Tibial nerve (tissue), 4 donors: ENCODE data around the gene NTM. TPM values are rescaled to one million over a fixed set of nuclear protein-coding genes. Genes with fewer than 3 reads are reported as not detected.

ENCODE experiments used
- DNase-seq, 2 donors: peaks; one replicate each; pipeline ENCODE4 v3.0.0-alpha.2; 2019; ENCODE audit warnings: low spot score in 2 of 2
- H3K27ac ChIP-seq, 4 donors: fragments of 200-600 bp; sonication (generic) in 3 of 4; one replicate each; pipeline ENCODE4 v1.5.1; 2017 to 2019; ENCODE audit warnings: mild to moderate bottlenecking in 1 of 4
- H3K27me3 ChIP-seq, 2 donors: fragments of 200-600 bp; sonication (generic) in 1 of 2; one replicate each; pipeline versions ENCODE4 v1.5.1 to v1.6.0; 2017 to 2019
- H3K36me3 ChIP-seq, 3 donors: fragments of 200-600 bp; sonication (generic); one replicate each; pipeline ENCODE4 v1.5.1; 2018 to 2019
- H3K4me1 ChIP-seq, 4 donors: fragments of 200-600 bp; sonication (generic) in 3 of 4; one replicate each; pipeline ENCODE4 v1.5.1; 2017 to 2019
- H3K4me3 ChIP-seq, 4 donors: fragments of 200-600 bp; sonication (generic) in 3 of 4; one replicate each; pipeline ENCODE4 v1.5.1; 2017 to 2019; ENCODE audit warnings: mild to moderate bottlenecking in 1 of 4, moderate library complexity in 1 of 4
- H3K9me3 ChIP-seq, 4 donors: fragments of 200-600 bp; sonication (generic) in 3 of 4; one replicate each; pipeline ENCODE4 v1.5.1; 2017 to 2019
- CTCF ChIP-seq, 5 experiments: fragments of 200-600 bp in 3 of 5; fragments of 450-650 bp in 2 of 5; sonication (generic) in 3 of 5; IDR thresholded peaks; one replicate each; pipeline ENCODE4 v1.5.1; 2016 to 2019; ENCODE audit warnings: antibody characterized with exemption in 5 of 5, mild to moderate bottlenecking in 3 of 5, moderate library complexity in 2 of 5
- EP300 ChIP-seq, 2 donors: sonication (generic); formaldehyde crosslinking; IDR thresholded peaks; one replicate each; pipeline ENCODE4 v1.6.1; 2017; ENCODE audit warnings: antibody characterized with exemption in 2 of 2, mild to moderate bottlenecking in 1 of 2
- POLR2A ChIP-seq, 2 donors: fragments of 450-650 bp; IDR thresholded peaks; one replicate each; pipeline ENCODE4 v1.6.1; 2017; ENCODE audit warnings: antibody characterized with exemption in 2 of 2, mild to moderate bottlenecking in 2 of 2, moderate library complexity in 2 of 2
- WGBS, 2 donors: methylation state at CpG; one replicate each; pipeline ENCODE4 v1.1.5; 2018; 5-methylcytosine and 5-hydroxymethylcytosine counted together
- total RNA-seq, 4 donors: library from RNA; depleted of rRNA; stranded (reverse); fragments of >200 nt; gene quantifications; one replicate each; pipeline ENCODE4 v1.1.0, GENCODE V29; 2016

Gene NTM
- total RNA-seq, 4 donors from 2014 or later, result 3.7 to 11.4 (median 10.8) TPM

- Histone ChIP-seq H3K27ac (no peak overlapping the region), H3K27me3 (no peaks in the 10 kb centered on the region), H3K4me3 (no peak overlapping the region), H3K9me3 (no peaks in the 10 kb centered on the region), H3K4me1 (peaks cover 0 to 24% (median 4%) of the 10 kb centered on the region in 4 donors), H3K36me3 (no peaks in the 10 kb centered on the region)
- DNase-seq, result no peak
- TF ChIP-seq EP300 (IDR thresholded peaks at IDR 0.05) (no peak), CTCF (IDR thresholded peaks at IDR 0.05) (no peak), POLR2A (IDR thresholded peaks at IDR 0.05) (no peak)
- 85 to 87% methylated on average over 7 of the region's 7 CpGs for whole genome bisulfite sequencing, 2 donors
These were observed 528.5 kb downstream of the NTM start for GRCh38 chr11:131898949-131899348.

- no peaks in the 10 kb centered on the region for H3K9me3 ChIP-seq
- 58 to 66% methylated on average over 6 of the region's 6 CpGs for WGBS, 2 donors
- no peaks in the 10 kb centered on the region for H3K27me3 ChIP-seq
- TF ChIP-seq EP300 (IDR thresholded peaks at IDR 0.05), result no peak
- no peak for TF ChIP-seq CTCF (IDR thresholded peaks at IDR 0.05)
- TF ChIP-seq POLR2A (IDR thresholded peaks at IDR 0.05), result no peak
- H3K27ac ChIP-seq, result peak overlapping the region in 1 of 4 donors; percentile 49
- H3K36me3 ChIP-seq, result no peaks in the 10 kb centered on the region
- no peak overlapping the region for H3K4me3 ChIP-seq
- no peak for DNase-seq
- H3K4me1 ChIP-seq, result peaks cover 0 to 17% (median 0%) of the 10 kb centered on the region in 4 donors
These were observed 529.6 kb downstream of the NTM start for GRCh38 chr11:131899950-131900580.

GRCh38 chr11:131902421-131902820 is 532.0 kb downstream of the NTM start:
- Histone ChIP-seq H3K27ac (no peak overlapping the region), H3K4me1 (peaks cover 0 to 23% (median 0%) of the 10 kb centered on the region in 4 donors), H3K9me3 (no peaks in the 10 kb centered on the region), H3K27me3 (no peaks in the 10 kb centered on the region), H3K4me3 (no peak overlapping the region), H3K36me3 (no peaks in the 10 kb centered on the region)
- TF ChIP-seq CTCF (IDR thresholded peaks at IDR 0.05) (no peak), EP300 (IDR thresholded peaks at IDR 0.05) (no peak), POLR2A (IDR thresholded peaks at IDR 0.05) (no peak)
- DNase-seq, result no peak
- WGBS, 2 donors, result 52 to 68% methylated on average over 1 of the region's 1 CpG

- H3K36me3 ChIP-seq, result no peaks in the 10 kb centered on the region
- no peaks in the 10 kb centered on the region for H3K9me3 ChIP-seq
- no peak overlapping the region for H3K4me3 ChIP-seq
- no peaks in the 10 kb centered on the region for H3K27me3 ChIP-seq
- TF ChIP-seq CTCF (IDR thresholded peaks at IDR 0.05) (no peak), EP300 (IDR thresholded peaks at IDR 0.05) (no peak), POLR2A (IDR thresholded peaks at IDR 0.05) (no peak)
- 92 to 97% methylated on average over 5 of the region's 5 CpGs for WGBS, 2 donors
- peaks cover 0 to 23% (median 0%) of the 10 kb centered on the region in 4 donors for H3K4me1 ChIP-seq
- H3K27ac ChIP-seq, result no peak overlapping the region
- DNase-seq, result no peak
These were observed 532.7 kb downstream of the NTM start for GRCh38 chr11:131903074-131903473.

GRCh38 chr11:131904756-131905155 is 534.3 kb downstream of the NTM start:
- 49 to 53% methylated on average over 3 of the region's 3 CpGs for WGBS, 2 donors
- TF ChIP-seq CTCF (IDR thresholded peaks at IDR 0.05) (no peak), POLR2A (IDR thresholded peaks at IDR 0.05) (no peak), EP300 (IDR thresholded peaks at IDR 0.05) (no peak)
- no peaks in the 10 kb centered on the region for H3K9me3 ChIP-seq
- peaks cover 0 to 12% of the 10 kb centered on the region in 2 donors for H3K27me3 ChIP-seq
- H3K4me3 ChIP-seq, result no peak overlapping the region
- H3K27ac ChIP-seq, result no peak overlapping the region
- DNase-seq, result no peak
- H3K36me3 ChIP-seq, result no peaks in the 10 kb centered on the region
- H3K4me1 ChIP-seq, result peaks cover 0 to 21% (median 0%) of the 10 kb centered on the region in 4 donors
